Stimulated activated CD4-positive, alpha-beta T cell treated with anti-CD3 and anti-CD28 coated beads, Interleukin-2, amount 100 ng/mL, for 4 hours (primary cell): ENCODE measurements around the gene PTPRK.

Experiments
- DNase-seq: peaks from one replicate; pipeline ENCODE4 v3.0.0-alpha.2; 2020; ENCODE audit warnings: low read depth

Gene PTPRK

DNA sequence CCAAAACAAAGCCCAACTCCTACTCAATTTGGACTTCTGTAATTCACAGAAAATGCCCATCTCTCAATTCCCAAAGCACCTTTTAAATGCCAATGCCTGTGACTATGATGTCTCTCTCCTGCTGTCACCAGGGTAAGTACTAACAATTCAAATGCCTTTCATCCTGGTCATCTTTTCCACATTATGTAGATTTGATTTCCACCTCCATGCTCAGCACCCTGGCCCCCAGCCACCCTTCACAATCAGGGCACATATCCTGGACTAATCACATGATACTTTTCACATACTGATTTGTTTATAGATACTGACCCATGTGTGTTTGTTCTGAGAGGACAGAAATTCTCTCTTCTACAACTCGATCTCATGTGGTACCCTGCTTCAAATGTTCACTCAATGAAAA lies 236.3 kb downstream of the PTPRK start:
- DNase-seq = no peak

DNA sequence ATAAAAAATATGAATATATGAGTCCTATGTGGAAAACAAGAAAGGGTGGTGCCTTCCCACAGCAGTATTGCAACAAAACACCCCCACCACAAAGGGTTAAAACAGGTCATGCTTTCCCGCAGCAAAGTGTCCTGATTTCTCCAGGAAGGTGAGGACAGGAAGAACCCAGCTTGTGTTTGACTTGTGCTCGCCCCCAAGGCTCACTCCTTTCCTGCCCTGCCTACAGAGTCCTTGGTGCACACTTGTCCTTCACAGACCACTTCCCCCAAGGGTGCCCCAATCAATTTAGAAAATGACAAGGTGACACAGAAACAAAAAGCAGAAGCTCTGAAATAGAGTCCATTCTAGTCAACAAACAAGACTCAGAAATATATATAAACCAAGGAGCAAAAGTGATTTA lies 237.4 kb downstream of the PTPRK start:
- no peak for DNase-seq

GRCh38 chr6:128280960-128281359 lies 239.4 kb downstream of the PTPRK start:
- DNase-seq = no peak

- DNase-seq = no peak
These were observed 240.3 kb downstream of the PTPRK start for GRCh38 chr6:128280066-128280465.

DNA sequence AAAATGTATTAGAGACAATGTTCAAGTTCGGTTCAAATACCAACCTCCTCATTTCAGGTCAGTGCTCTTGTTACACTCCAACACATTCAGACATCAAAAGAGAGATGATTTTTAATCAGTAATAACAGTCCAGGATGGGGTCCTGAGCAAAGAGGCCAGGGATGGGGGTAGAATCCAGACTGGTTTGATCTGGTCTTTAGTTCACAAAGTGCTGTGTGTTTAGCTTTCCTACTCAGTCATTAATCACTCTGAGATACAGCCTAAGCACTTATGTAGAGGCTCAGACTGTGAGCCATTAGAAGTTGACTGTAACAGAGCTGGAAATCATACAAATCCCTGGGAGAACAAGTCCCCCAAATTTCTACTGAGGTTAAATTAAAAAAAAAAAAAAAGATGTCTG lies 241.6 kb downstream of the PTPRK start:
- DNase-seq = no peak

DNA sequence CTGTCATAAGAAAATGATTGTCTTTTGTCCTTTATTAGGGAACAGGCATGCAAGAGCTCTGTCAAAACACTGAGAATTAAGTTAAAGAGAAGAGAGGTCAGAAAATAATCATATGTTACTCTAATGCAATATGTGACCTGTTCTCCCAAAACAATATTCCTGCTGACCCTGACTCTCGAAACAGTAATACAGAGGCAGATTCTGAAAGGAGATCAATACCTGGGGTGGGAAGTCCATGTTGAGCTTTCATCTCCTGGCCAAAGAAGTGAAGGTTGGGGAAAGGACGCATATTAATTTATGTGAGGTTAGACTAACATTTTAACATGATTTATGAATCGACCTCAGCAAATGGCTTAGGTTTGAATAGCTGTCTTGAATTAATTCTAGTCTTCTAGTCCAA lies 243.0 kb downstream of the PTPRK start:
- DNase-seq = no peak

GRCh38 chr6:128276311-128276710 lies 244.1 kb downstream of the PTPRK start:
- DNase-seq = no peak

GRCh38 chr6:128275681-128276080 lies 244.7 kb downstream of the PTPRK start:
- DNase-seq = no peak

DNA sequence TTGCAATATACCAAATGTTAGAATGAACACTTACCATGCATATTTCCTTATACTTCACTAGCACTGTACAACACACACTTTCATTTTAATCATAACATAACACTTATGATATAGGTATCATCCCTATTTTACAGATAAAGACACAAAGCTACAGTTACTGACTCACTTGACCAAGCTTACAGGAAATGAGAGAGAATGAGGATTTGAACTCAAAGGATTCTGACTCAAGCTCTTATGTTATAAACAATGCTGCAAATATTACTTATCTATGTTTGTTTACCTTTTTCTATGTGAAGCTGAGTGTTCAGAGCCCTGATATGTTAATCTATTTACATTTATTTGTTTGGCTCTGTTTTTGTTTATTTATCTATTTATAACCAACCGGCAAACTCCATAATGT lies 245.4 kb downstream of the PTPRK start:
- DNase-seq = no peak

DNA sequence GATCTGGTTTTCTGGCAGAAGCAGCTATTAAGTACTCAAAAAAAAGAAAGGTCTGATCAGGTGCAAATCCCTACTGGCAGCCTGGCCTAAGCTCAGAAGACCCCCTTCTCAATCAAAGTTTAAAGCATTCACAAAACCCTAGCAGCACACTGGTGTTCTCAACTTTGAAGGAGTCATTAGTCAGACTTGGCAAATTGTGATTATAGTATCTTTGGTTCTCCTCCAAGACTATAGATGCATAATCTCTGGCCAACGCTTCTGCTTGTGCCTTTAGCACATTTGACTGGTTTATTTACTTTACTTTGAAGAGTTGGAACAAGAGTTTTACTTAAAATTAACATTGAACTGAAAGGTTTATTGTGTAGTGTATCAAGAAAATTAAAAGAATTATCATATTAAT lies 248.9 kb downstream of the PTPRK start:
- no peak for DNase-seq

- DNase-seq = no peak
These were observed 249.4 kb downstream of the PTPRK start for GRCh38 chr6:128271011-128271410.

- no peak for DNase-seq
These were observed 253.5 kb downstream of the PTPRK start for GRCh38 chr6:128266946-128267345.

DNA sequence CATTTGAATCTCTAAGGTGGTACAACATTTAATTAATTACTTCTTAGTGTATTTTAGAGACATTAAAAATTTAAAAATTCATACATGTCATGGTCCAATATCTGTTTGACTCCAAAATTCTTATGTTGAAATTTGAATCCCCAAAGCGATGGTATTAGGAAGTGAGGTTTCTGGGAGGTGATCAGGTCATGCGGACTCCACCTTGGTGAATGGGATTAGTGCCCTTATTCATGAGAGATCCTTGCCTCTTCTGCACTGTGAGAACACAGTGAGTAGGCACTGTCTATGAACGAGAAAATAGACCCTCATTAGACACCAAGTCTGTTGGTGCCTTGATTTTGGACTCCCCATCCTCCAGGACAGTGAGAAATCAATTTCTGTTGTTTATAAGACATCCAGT lies 254.7 kb downstream of the PTPRK start:
- no peak for DNase-seq

GRCh38 chr6:128259730-128260685 lies 260.4 kb downstream of the PTPRK start:
- no peak for DNase-seq

GRCh38 chr6:128259029-128259724 lies 261.2 kb downstream of the PTPRK start:
- no peak for DNase-seq

- no peak for DNase-seq
These were observed 264.3 kb downstream of the PTPRK start for GRCh38 chr6:128256095-128256494.

GRCh38 chr6:128252341-128253176 lies 267.8 kb downstream of the PTPRK start:
- no peak for DNase-seq

- no peak for DNase-seq
These were observed 268.7 kb downstream of the PTPRK start for GRCh38 chr6:128251445-128252340.

GRCh38 chr6:128250370-128251070 lies 269.9 kb downstream of the PTPRK start:
- no peak for DNase-seq

GRCh38 chr6:128249429-128249828 lies 271.0 kb downstream of the PTPRK start:
- no peak for DNase-seq
